Measurements from ENCODE around the gene APP.

- TF ChIP-seq CTCF (IDR thresholded peaks at IDR 0.05) (no peak), POLR2AphosphoS5 (IDR thresholded peaks at IDR 0.05) (no peak), POLR2A (IDR thresholded peaks at IDR 0.05) (no peak)
Measured at GRCh38 chr21:26127073-26127814, 43.3 kb downstream of the APP start.
